Astrocyte (in vitro differentiated cells and primary cell): ENCODE results near the gene AP5B1.

Experiments used
- EZH2 ChIP-seq: IDR thresholded peaks from 2 replicates; pipeline ENCODE4 v1.6.1; 2012; ENCODE audit warnings: mild to moderate bottlenecking, low read length, inconsistent platforms; ENCODE audit not compliant: insufficient read depth
- TF ChIP-seq, protein P1 (sequence below): IDR thresholded peaks from 2 replicates; pipeline ENCODE4 v1.5.1; 2011; ENCODE audit warnings: low read depth, mild to moderate bottlenecking, inconsistent platforms, low read length, moderate library complexity; ENCODE audit not compliant: insufficient read depth

GRCh38 chr11:65770951-65771567 lies 9.7 kb downstream of the AP5B1 start:
- TF ChIP-seq EZH2, result no peak
- TF ChIP-seq, protein P1, sequence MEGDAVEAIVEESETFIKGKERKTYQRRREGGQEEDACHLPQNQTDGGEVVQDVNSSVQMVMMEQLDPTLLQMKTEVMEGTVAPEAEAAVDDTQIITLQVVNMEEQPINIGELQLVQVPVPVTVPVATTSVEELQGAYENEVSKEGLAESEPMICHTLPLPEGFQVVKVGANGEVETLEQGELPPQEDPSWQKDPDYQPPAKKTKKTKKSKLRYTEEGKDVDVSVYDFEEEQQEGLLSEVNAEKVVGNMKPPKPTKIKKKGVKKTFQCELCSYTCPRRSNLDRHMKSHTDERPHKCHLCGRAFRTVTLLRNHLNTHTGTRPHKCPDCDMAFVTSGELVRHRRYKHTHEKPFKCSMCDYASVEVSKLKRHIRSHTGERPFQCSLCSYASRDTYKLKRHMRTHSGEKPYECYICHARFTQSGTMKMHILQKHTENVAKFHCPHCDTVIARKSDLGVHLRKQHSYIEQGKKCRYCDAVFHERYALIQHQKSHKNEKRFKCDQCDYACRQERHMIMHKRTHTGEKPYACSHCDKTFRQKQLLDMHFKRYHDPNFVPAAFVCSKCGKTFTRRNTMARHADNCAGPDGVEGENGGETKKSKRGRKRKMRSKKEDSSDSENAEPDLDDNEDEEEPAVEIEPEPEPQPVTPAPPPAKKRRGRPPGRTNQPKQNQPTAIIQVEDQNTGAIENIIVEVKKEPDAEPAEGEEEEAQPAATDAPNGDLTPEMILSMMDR, result no peak
